A673 (cell line): Measurements from ENCODE around the gene NT5C1B. TPM values are rescaled to one million over a fixed set of nuclear protein-coding genes. Genes with fewer than 3 reads are reported as not detected.

ENCODE experiments used
- BruUV-seq: library from RNA; stranded (reverse); fragments of 400-500 nt; replicated peaks from 2 replicates; lab custom pipeline; 2021; lab: Mats Ljungman, UMichigan
- CTCF ChIA-PET: fragments of 300-600 bp; sonication (Branson Sonifier 250); formaldehyde crosslinking; loops from one replicate; lab custom pipeline; 2022; ENCODE audit warnings: antibody characterized with exemption; lab: Charles Lee
- POLR2A ChIA-PET: fragments of 300-600 bp; sonication (Branson Sonifier 250); formaldehyde crosslinking; loops from one replicate; lab custom pipeline; 2022; ENCODE audit warnings: antibody characterized with exemption; ENCODE audit not compliant: low non-redundant PET; lab: Charles Lee
- DNase-seq: peaks from one replicate; pipeline ENCODE4 v3.0.0-alpha.2; 2015; ENCODE audit warnings: low spot score
- H3K27ac ChIP-seq: fragments of 200-600 bp; sonication (generic); 2 replicates; pipeline ENCODE4 v1.5.1; 2016; ENCODE audit warnings: mixed run types, low read depth, mild to moderate bottlenecking, mixed read lengths, antibody characterized with exemption, low read length; ENCODE audit not compliant: poor library complexity, severe bottlenecking
- H3K27me3 ChIP-seq: fragments of 200-600 bp; sonication (generic); replicated peaks from 2 replicates; pipeline ENCODE4 v1.6.1; 2017; ENCODE audit warnings: mixed run types, low read depth, mild to moderate bottlenecking, mixed read lengths, antibody characterized with exemption, low read length; ENCODE audit not compliant: insufficient read depth, poor library complexity
- H3K36me3 ChIP-seq: fragments of 200-600 bp; sonication (generic); 2 replicates; pipeline ENCODE4 v1.6.1; 2016; ENCODE audit warnings: mixed run types, mild to moderate bottlenecking, mixed read lengths, antibody characterized with exemption, low read length; ENCODE audit not compliant: insufficient read depth, poor library complexity, severe bottlenecking
- H3K4me1 ChIP-seq: fragments of 200-600 bp; sonication (generic); 2 replicates; pipeline ENCODE4 v1.6.1; 2017; ENCODE audit warnings: mixed run types, mild to moderate bottlenecking, mixed read lengths, antibody characterized with exemption, low read length; ENCODE audit not compliant: insufficient read depth, poor library complexity, severe bottlenecking
- H3K4me3 ChIP-seq: fragments of 200-600 bp; sonication (generic); 2 replicates; pipeline ENCODE4 v1.5.1; 2016; ENCODE audit warnings: low read depth, mixed run types, mild to moderate bottlenecking, mixed read lengths, low read length; ENCODE audit not compliant: poor library complexity, severe bottlenecking
- H3K9me3 ChIP-seq: fragments of 200-600 bp; sonication (generic); 2 replicates; pipeline ENCODE4 v1.6.1; 2016; ENCODE audit warnings: mixed run types, low read depth, mild to moderate bottlenecking, mixed read lengths, antibody characterized with exemption, low read length; ENCODE audit not compliant: poor library complexity, severe bottlenecking
- EZH2 ChIP-seq: fragments of 200-600 bp; sonication (generic); IDR thresholded peaks from 2 replicates; pipeline ENCODE4 v1.6.1; 2017; ENCODE audit warnings: borderline replicate concordance, low read depth, mild to moderate bottlenecking, mixed read lengths, antibody characterized with exemption, low read length; ENCODE audit not compliant: poor library complexity, severe bottlenecking
- intact Hi-C: fragments of 100-400 bp; cut with micrococcal nuclease; formaldehyde crosslinking; loops from one replicate; pipeline ENCODE4 v1.10.0; 2022; ENCODE audit not compliant: unreplicated experiment
- total RNA-seq: library from RNA; stranded (reverse); gene quantifications from 2 replicates; pipeline ENCODE4 v1.2.3, GENCODE V29; 2021
- TF ChIP-seq, protein P1 (sequence below): fragments of 300-800, 200-600 bp; sonication (generic); conservative IDR thresholded peaks from 2 replicates; pipeline ENCODE4 v1.5.1; 2017; ENCODE audit warnings: low read depth, mild to moderate bottlenecking, antibody characterized with exemption, low read length, moderate library complexity, mixed read lengths

NT5C1B gene
- total RNA-seq, 1 experiment from 2014 or later, result not detected

DNA sequence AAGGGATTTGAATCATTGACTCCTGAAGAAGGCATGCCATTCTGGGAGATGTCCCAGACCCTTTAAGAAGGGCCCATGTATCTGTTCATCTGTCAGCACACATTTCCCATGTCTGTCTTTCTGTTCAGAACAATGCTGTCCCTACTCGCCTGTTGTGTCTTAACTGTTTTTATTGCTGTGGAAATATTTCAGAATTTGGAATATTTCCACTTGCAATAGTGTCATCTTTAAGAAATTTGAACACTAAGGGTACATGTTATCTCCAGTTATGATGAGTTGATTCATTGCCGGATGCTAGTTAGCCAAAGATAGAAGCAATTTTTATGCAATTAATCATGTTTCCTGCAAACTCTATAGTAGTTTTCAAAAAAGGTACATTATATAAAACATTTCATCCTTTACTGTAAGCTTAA, 36.9 kb upstream of the NT5C1B start:
- no peaks in the 10 kb centered on the region for H3K4me1 ChIP-seq
- DNase-seq, result no peak
- ChIA-PET CTCF (no interaction called here), POLR2A (no interaction called here)
- H3K36me3 ChIP-seq, result no peaks in the 10 kb centered on the region
- no peaks in the 10 kb centered on the region for H3K9me3 ChIP-seq
- H3K27ac ChIP-seq, result no peak overlapping the region
- H3K4me3 ChIP-seq, result no peak overlapping the region
- TF ChIP-seq, protein P1, sequence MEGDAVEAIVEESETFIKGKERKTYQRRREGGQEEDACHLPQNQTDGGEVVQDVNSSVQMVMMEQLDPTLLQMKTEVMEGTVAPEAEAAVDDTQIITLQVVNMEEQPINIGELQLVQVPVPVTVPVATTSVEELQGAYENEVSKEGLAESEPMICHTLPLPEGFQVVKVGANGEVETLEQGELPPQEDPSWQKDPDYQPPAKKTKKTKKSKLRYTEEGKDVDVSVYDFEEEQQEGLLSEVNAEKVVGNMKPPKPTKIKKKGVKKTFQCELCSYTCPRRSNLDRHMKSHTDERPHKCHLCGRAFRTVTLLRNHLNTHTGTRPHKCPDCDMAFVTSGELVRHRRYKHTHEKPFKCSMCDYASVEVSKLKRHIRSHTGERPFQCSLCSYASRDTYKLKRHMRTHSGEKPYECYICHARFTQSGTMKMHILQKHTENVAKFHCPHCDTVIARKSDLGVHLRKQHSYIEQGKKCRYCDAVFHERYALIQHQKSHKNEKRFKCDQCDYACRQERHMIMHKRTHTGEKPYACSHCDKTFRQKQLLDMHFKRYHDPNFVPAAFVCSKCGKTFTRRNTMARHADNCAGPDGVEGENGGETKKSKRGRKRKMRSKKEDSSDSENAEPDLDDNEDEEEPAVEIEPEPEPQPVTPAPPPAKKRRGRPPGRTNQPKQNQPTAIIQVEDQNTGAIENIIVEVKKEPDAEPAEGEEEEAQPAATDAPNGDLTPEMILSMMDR, result no peak
- TF ChIP-seq EZH2, result no peak
- intact Hi-C loops, result no loop called here
- no TSS peak for BruUV-seq
- peaks cover 3% of the 10 kb centered on the region for H3K27me3 ChIP-seq

DNA sequence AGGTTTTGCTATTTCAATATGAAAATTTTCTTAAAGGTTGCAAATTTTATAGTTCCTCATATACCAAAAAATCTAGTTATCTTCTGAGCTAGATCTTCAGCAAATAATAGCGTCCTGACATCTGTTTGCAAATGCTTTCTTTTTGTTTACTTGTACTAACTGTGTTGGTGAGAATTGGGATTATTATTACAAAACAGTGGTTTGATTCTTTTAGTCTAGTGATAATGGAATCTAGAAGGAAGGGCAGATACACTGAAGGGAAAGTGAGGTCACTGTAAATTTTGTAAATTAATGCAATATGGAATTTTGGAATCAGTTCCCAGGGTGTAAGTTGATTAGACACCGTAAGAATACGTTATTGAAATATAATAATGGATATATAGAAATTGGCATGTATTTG, 36.2 kb upstream of the NT5C1B start:
- Histone ChIP-seq H3K4me3 (no peak overlapping the region), H3K27ac (no peak overlapping the region), H3K27me3 (peaks cover 1% of the 10 kb centered on the region), H3K36me3 (no peaks in the 10 kb centered on the region), H3K4me1 (no peaks in the 10 kb centered on the region), H3K9me3 (no peaks in the 10 kb centered on the region)
- no peak for TF ChIP-seq EZH2
- TF ChIP-seq, protein P1, result no peak
- POLR2A ChIA-PET, result no interaction called here
- DNase-seq, result no peak
- no TSS peak for BruUV-seq
- intact Hi-C loops, result no loop called here
- CTCF ChIA-PET, result no interaction called here

DNA sequence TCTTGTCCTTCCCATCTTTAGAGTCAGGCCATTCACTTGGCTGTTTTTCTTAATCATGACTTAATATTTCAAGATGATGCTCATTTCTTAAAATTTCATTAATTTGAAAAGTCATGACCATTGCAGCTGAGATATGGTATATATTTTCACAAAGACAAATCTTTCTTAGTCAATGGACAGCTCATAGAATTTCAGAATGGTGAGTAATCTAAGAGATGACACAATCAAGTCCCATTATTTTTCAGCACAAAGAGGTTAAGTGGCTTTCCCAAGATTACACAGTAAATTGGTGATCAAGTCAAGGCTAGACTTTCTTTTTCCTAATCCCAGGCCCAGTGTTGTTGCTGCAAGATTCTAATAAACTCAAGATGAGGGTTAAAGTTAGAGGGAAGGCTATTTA, 34.4 kb upstream of the NT5C1B start:
- DNase-seq, result no peak
- Histone ChIP-seq H3K27ac (no peak overlapping the region), H3K9me3 (no peaks in the 10 kb centered on the region), H3K4me3 (no peak overlapping the region), H3K36me3 (no peaks in the 10 kb centered on the region), H3K4me1 (no peaks in the 10 kb centered on the region), H3K27me3 (no peaks in the 10 kb centered on the region)
- ChIA-PET POLR2A (no interaction called here), CTCF (no interaction called here)
- BruUV-seq, result no TSS peak
- TF ChIP-seq EZH2, result no peak
- TF ChIP-seq, protein P1, result no peak
- intact Hi-C loops, result no loop called here
